Loucy (cell line): ENCODE measurements around the gene C8A.

Experiments
- CTCF ChIP-seq: fragments of 200-600 bp; sonication (generic); conservative IDR thresholded peaks from 2 replicates; pipeline ENCODE4 v1.5.1; 2014; ENCODE audit warnings: mild to moderate bottlenecking, antibody characterized with exemption, low read length
- EZH2phosphoT487 ChIP-seq: fragments of 200-600 bp; IDR thresholded peaks from 2 replicates; pipeline ENCODE4 v1.6.1; 2018; ENCODE audit warnings: antibody characterized with exemption, mild to moderate bottlenecking, moderate library complexity, borderline replicate concordance

GRCh38 chr1:56843544-56843943 is 11.1 kb upstream of the C8A start:
- TF ChIP-seq EZH2phosphoT487 (no peak), CTCF (no peak)
